ENCODE results near the gene ACER1.
A peak's percentile ranks its signal among the peaks of the same experiment; 100 is the strongest.
"Not testable (repeated sequence)": the region's sequence is repeated elsewhere in the genome, so short reads cannot be mapped to it uniquely, and the experiment has no call there.

Gene ACER1

GRCh38 chr19:6355321-6356040 lies 22.1 kb upstream of the ACER1 start:
- not testable (repeated sequence) for DNase-seq

- DNase-seq = no peak
Measured at GRCh38 chr19:6354098-6354674, 20.8 kb upstream of the ACER1 start.

GRCh38 chr19:6352381-6353165 lies 19.2 kb upstream of the ACER1 start:
- DNase-seq = no peak

- DNase-seq = no peak
Measured at GRCh38 chr19:6350688-6351087, 17.3 kb upstream of the ACER1 start.

- DNase-seq = not testable (repeated sequence)
Measured at GRCh38 chr19:6349271-6349670, 15.9 kb upstream of the ACER1 start.

GRCh38 chr19:6343462-6343861 lies 10.1 kb upstream of the ACER1 start:
- no peak for DNase-seq

- DNase-seq = no peak
Measured at GRCh38 chr19:6340493-6341201, 7.2 kb upstream of the ACER1 start.

GRCh38 chr19:6334490-6335285 lies 1.3 kb upstream of the ACER1 start:
- no peak for DNase-seq

- no peak for DNase-seq
Measured at GRCh38 chr19:6326815-6327214, 6.6 kb downstream of the ACER1 start.

GRCh38 chr19:6325614-6326013 lies 7.8 kb downstream of the ACER1 start:
- no peak for DNase-seq

GRCh38 chr19:6324757-6325156 lies 8.7 kb downstream of the ACER1 start:
- no peak for DNase-seq

GRCh38 chr19:6322284-6322683 lies 11.1 kb downstream of the ACER1 start:
- DNase-seq = no peak

- no peak for DNase-seq
Measured at GRCh38 chr19:6319376-6319775, 14.0 kb downstream of the ACER1 start.

GRCh38 chr19:6318772-6319171 lies 14.6 kb downstream of the ACER1 start:
- peak; percentile 7 for DNase-seq

- DNase-seq = not testable (repeated sequence)
Measured at GRCh38 chr19:6315646-6316045, 17.8 kb downstream of the ACER1 start.

- DNase-seq = no peak
Measured at GRCh38 chr19:6313398-6313969, 19.9 kb downstream of the ACER1 start.

GRCh38 chr19:6312018-6312417 lies 21.4 kb downstream of the ACER1 start:
- DNase-seq = no peak

GRCh38 chr19:6298413-6298812 lies 35.0 kb downstream of the ACER1 start:
- no peak for DNase-seq

- no peak for DNase-seq
Measured at GRCh38 chr19:6297202-6297601, 36.2 kb downstream of the ACER1 start.

- DNase-seq = no peak
Measured at GRCh38 chr19:6292006-6292405, 41.4 kb downstream of the ACER1 start.

GRCh38 chr19:6288737-6289136 lies 44.7 kb downstream of the ACER1 start:
- DNase-seq = no peak

- peak; percentile 18 for DNase-seq
Measured at GRCh38 chr19:6287269-6287885, 46.0 kb downstream of the ACER1 start.
